Natural killer cell (primary cell): ENCODE results near the gene ATP11A. TPM values are rescaled to one million over a fixed set of nuclear protein-coding genes. Genes with fewer than 3 reads are reported as not detected.

ENCODE experiments used
- ATAC-seq, 3 donors: fragments of 150-1000 bp in 2 of 3; fragments of 200-7000 bp in 1 of 3; cut with Tn5 transposase; 1 replicate in 1 of 3; 2 replicates in 2 of 3; pipeline ENCODE4 v1.10.0; 2021; ENCODE audit warnings: mild to moderate bottlenecking in 2 of 3, moderate library complexity in 2 of 3
- DNase-seq, 2 donors: peaks; one replicate each; pipeline versions ENCODE4 v3.0.0 to v3.0.0-alpha.2; 2013 to 2021; ENCODE audit warnings: mixed read lengths in 1 of 2
- H3K27ac ChIP-seq: one replicate; pipeline ENCODE4 v1.5.1; 2013; ENCODE audit warnings: mild to moderate bottlenecking, low read length
- H3K27me3 ChIP-seq: one replicate; pipeline ENCODE4 v1.6.1; 2013; ENCODE audit warnings: low read length; ENCODE audit not compliant: control insufficient read depth, insufficient read depth
- H3K36me3 ChIP-seq: one replicate; pipeline ENCODE4 v1.6.1; 2013; ENCODE audit warnings: low read length; ENCODE audit not compliant: control insufficient read depth, insufficient read depth
- H3K4me1 ChIP-seq: one replicate; pipeline ENCODE4 v1.6.1; 2013; ENCODE audit warnings: low read length; ENCODE audit not compliant: control insufficient read depth, insufficient read depth
- H3K4me3 ChIP-seq: one replicate; pipeline ENCODE4 v1.5.1; 2013; ENCODE audit warnings: low read length
- H3K9me3 ChIP-seq: one replicate; pipeline ENCODE4 v1.6.1; 2013; ENCODE audit warnings: low read length; ENCODE audit not compliant: control insufficient read depth, insufficient read depth
- H3K27ac Mint-ChIP-seq, 2 donors: one replicate each; pipeline ENCODE4 v1.8.0; 2022; ENCODE audit warnings: mild to moderate bottlenecking in 2 of 2, mixed read lengths in 2 of 2, moderate library complexity in 1 of 2
- H3K27me3 Mint-ChIP-seq, 2 donors: one replicate each; pipeline ENCODE4 v1.8.0; 2022; ENCODE audit warnings: low read depth in 2 of 2, mixed read lengths in 2 of 2
- H3K36me3 Mint-ChIP-seq: one replicate; pipeline ENCODE4 v1.8.0; 2022; ENCODE audit warnings: mixed read lengths
- H3K4me1 Mint-ChIP-seq, 2 donors: one replicate each; pipeline ENCODE4 v1.8.0; 2022; ENCODE audit warnings: mixed read lengths in 2 of 2
- H3K4me3 Mint-ChIP-seq: one replicate; pipeline ENCODE4 v1.8.0; 2022; ENCODE audit warnings: mild to moderate bottlenecking, moderate library complexity, mixed read lengths
- H3K9me3 Mint-ChIP-seq, 2 donors: one replicate each; pipeline ENCODE4 v1.8.0; 2022; ENCODE audit warnings: mixed read lengths in 2 of 2
- CTCF ChIP-seq: fragments of 200-600 bp; IDR thresholded peaks from one replicate; pipeline ENCODE4 v1.8.0; 2022; ENCODE audit warnings: antibody characterized with exemption
- WGBS: methylation state at CpG from one replicate; pipeline ENCODE4 v1.1.7; 2013; ENCODE audit warnings: missing lambda C conversion rate; ENCODE audit not compliant: insufficient coverage; 5-methylcytosine and 5-hydroxymethylcytosine counted together
- intact Hi-C: fragments of 100-400 bp; cut with micrococcal nuclease; formaldehyde crosslinking; loops from one replicate; pipeline ENCODE4 v1.14.2; 2022
- total RNA-seq, 4 donors: library from RNA; stranded (reverse); fragments of 120-200 nt in 1 of 4; gene quantifications; one replicate each; pipeline versions ENCODE4 v1.2.3 to v1.2.4, GENCODE V29; 2013 to 2022

ATP11A gene
- total RNA-seq, 3 donors from 2014 or later (not counting 1 experiment from before 2014, with no cell fraction given), result 47.1 to 68.6 (median 50.7) TPM

GRCh38 chr13:112746044-112746443 lies 56.2 kb downstream of the ATP11A start:
- H3K36me3 ChIP-seq, result no peaks in the 10 kb centered on the region
- DNase-seq (no peak), ATAC-seq (no peak)
- no peak overlapping the region for H3K4me3 ChIP-seq
- no peaks in the 10 kb centered on the region for H3K4me1 ChIP-seq
- no peak for TF ChIP-seq CTCF
- intact Hi-C loops, result no loop called here
- Mint-ChIP-seq H3K27me3 (no peaks in the 10 kb centered on the region), H3K4me1 (peaks cover 21 to 35% of the 10 kb centered on the region in 2 donors), H3K4me3 (no peak overlapping the region), H3K9me3 (no peaks in the 10 kb centered on the region), H3K36me3 (no peaks in the 10 kb centered on the region), H3K27ac (no peak overlapping the region)
- H3K27ac ChIP-seq, result no peak overlapping the region
- no peaks in the 10 kb centered on the region for H3K9me3 ChIP-seq
- H3K27me3 ChIP-seq, result no peaks in the 10 kb centered on the region
- WGBS, result 96% methylated on average over 29 of the region's 29 CpGs

GRCh38 chr13:112747256-112747655 lies 57.4 kb downstream of the ATP11A start:
- Mint-ChIP-seq H3K4me3 (no peak overlapping the region), H3K4me1 (peaks cover 18 to 34% of the 10 kb centered on the region in 2 donors), H3K27me3 (no peaks in the 10 kb centered on the region), H3K9me3 (no peaks in the 10 kb centered on the region), H3K36me3 (no peaks in the 10 kb centered on the region), H3K27ac (no peak overlapping the region)
- H3K4me1 ChIP-seq, result no peaks in the 10 kb centered on the region
- H3K36me3 ChIP-seq, result no peaks in the 10 kb centered on the region
- no peaks in the 10 kb centered on the region for H3K9me3 ChIP-seq
- ATAC-seq (no peak), DNase-seq (no peak)
- WGBS, result 84% methylated on average over 9 of the region's 9 CpGs
- no peaks in the 10 kb centered on the region for H3K27me3 ChIP-seq
- intact Hi-C loops, result no loop called here
- no peak overlapping the region for H3K4me3 ChIP-seq
- TF ChIP-seq CTCF, result no peak
- H3K27ac ChIP-seq, result no peak overlapping the region

- H3K4me1 Mint-ChIP-seq, result peaks cover 12 to 25% of the 10 kb centered on the region in 2 donors
- H3K4me1 ChIP-seq, result peaks cover 7% of the 10 kb centered on the region
- H3K9me3 ChIP-seq, result no peaks in the 10 kb centered on the region
- no peak overlapping the region for H3K27ac Mint-ChIP-seq
- H3K36me3 Mint-ChIP-seq, result no peaks in the 10 kb centered on the region
- DNase-seq (no peak), ATAC-seq (no peak)
- 93% methylated on average over 18 of the region's 18 CpGs for WGBS
- no peaks in the 10 kb centered on the region for H3K36me3 ChIP-seq
- intact Hi-C loops, result no loop called here
- no peak overlapping the region for H3K27ac ChIP-seq
- no peaks in the 10 kb centered on the region for H3K27me3 ChIP-seq
- H3K27me3 Mint-ChIP-seq, result no peaks in the 10 kb centered on the region
- no peaks in the 10 kb centered on the region for H3K9me3 Mint-ChIP-seq
- H3K4me3 Mint-ChIP-seq, result no peak overlapping the region
- no peak for TF ChIP-seq CTCF
- H3K4me3 ChIP-seq, result no peak overlapping the region
These were observed 59.3 kb downstream of the ATP11A start for GRCh38 chr13:112748947-112749735.

GRCh38 chr13:112750570-112750969 lies 60.7 kb downstream of the ATP11A start:
- no peak for DNase-seq
- H3K27me3 Mint-ChIP-seq, result no peaks in the 10 kb centered on the region
- Histone ChIP-seq H3K36me3 (no peaks in the 10 kb centered on the region), H3K27me3 (no peaks in the 10 kb centered on the region), H3K4me3 (no peak overlapping the region), H3K4me1 (peaks cover 7% of the 10 kb centered on the region), H3K27ac (no peak overlapping the region), H3K9me3 (no peaks in the 10 kb centered on the region)
- WGBS, result 96% methylated on average over 7 of the region's 10 CpGs
- H3K9me3 Mint-ChIP-seq, result no peaks in the 10 kb centered on the region
- H3K4me3 Mint-ChIP-seq, result no peak overlapping the region
- ATAC-seq, result no peak
- intact Hi-C loops, result no loop called here
- H3K27ac Mint-ChIP-seq, result no peak overlapping the region
- H3K4me1 Mint-ChIP-seq, result peaks cover 12 to 20% of the 10 kb centered on the region in 2 donors
- H3K36me3 Mint-ChIP-seq, result no peaks in the 10 kb centered on the region
- no peak for TF ChIP-seq CTCF
